ENCODE data around the gene SAYSD1.

Gene SAYSD1

DNA sequence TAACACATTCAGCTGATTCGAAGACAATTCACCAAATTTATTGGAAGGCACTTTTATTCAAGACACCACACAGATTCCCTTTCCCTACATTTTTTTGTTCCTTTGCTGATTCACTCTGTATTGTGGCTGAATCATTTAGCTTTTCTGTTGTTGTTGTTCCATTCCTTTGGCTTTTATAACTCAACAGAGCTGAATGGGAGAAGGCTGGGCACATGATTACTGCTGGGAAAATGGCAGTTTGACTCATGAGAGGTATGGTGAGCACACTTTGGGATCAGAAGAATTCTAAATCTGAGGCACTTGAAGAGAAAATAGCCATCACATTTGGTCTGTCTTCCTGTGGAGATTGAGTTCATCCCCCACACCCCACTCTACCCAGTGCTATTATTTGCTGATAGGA, 15.7 kb upstream of the SAYSD1 start:
- Mint-ChIP-seq H3K27me3 (peaks cover 12% of the 10 kb centered on the region), H3K36me3 (no peaks in the 10 kb centered on the region)
- CTCF ChIA-PET, result no interaction called here

DNA sequence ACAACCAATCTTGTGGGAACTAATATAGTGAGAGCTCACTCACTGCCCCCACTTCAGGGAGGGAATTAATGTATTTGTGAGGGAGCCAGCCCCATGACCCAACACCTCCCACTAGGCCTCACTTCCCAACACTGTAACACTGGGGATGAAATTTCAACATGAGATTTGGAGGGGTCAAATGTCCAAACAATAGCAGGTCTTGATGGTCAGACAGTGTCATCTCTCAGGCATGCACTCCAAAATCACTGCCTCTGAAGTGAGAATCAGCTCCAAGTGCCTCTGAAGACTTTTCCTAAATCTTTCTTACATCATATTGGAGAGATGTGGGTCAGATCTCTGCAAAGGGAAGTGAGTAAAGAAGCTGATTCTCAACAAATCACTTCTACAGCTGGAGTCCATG, 13.8 kb upstream of the SAYSD1 start:
- H3K4me1 Mint-ChIP-seq, result no peaks in the 10 kb centered on the region
- peaks cover 12% of the 10 kb centered on the region for H3K27me3 Mint-ChIP-seq
- no peak for DNase-seq
- H3K4me3 Mint-ChIP-seq, result no peak overlapping the region
- no peak overlapping the region for H3K27ac Mint-ChIP-seq
- H3K36me3 Mint-ChIP-seq, result no peaks in the 10 kb centered on the region
- CTCF ChIA-PET, result interaction anchor here (1.2 to 1.4 kb wide), 2 partner anchors 9 to 181 kb away, joined by 3 read pairs; no protein-coding TSS in a partner anchor
- no peaks in the 10 kb centered on the region for H3K9me3 Mint-ChIP-seq

More for the DNA sequence above, 15.7 kb upstream of the SAYSD1 start:
- H3K4me3 Mint-ChIP-seq, result no peak overlapping the region
- no peaks in the 10 kb centered on the region for H3K4me1 Mint-ChIP-seq
- H3K9me3 Mint-ChIP-seq, result no peaks in the 10 kb centered on the region
- DNase-seq, result no peak
- H3K27ac Mint-ChIP-seq, result no peak overlapping the region

DNA sequence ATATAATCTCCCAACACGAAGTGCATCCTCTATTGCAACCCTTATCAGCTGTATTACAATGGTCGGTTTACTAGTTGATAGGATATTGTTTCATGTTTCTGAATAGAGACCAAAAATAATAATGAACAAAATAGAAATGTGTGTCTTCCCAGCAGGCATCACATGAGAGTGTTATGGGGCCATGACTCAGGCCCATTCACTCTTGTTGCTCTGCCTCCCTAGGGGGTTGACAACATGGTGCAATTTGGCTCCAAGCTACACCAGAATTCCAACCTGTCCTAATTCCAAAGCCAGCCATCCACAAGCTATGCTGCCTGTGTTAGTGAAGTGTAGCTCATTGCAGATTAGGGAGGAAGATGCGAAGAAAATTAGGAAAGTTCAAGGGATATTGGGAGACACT, 13.1 kb upstream of the SAYSD1 start:
- peaks cover 12% of the 10 kb centered on the region for H3K27me3 Mint-ChIP-seq
- H3K9me3 Mint-ChIP-seq, result no peaks in the 10 kb centered on the region
- no peaks in the 10 kb centered on the region for H3K36me3 Mint-ChIP-seq
- no peak overlapping the region for H3K27ac Mint-ChIP-seq
- CTCF ChIA-PET, result interaction anchor here (0.9 to 1.4 kb wide), 3 partner anchors 9 to 182 kb away, joined by 3 read pairs; no protein-coding TSS in a partner anchor
- DNase-seq, result no peak
- H3K4me1 Mint-ChIP-seq, result no peaks in the 10 kb centered on the region
- H3K4me3 Mint-ChIP-seq, result no peak overlapping the region

DNA sequence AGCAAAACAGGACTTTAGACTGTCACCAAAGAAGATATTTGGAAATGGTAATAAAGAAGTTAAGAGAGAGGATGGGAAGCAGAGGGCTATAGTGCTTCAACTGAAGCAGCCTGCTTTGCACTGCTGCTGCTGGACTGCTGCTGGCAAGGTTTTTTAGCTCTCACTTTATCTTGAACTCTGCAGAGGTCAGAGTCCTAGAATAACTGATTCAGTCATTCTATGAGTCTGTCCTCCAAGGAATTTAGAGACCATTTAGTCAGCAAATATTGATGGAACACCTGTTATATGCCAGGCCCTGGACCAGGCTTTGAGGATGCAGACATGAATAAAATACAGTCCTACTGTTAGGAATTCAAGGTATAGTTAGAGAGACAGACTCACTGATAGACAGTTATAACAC, 9.1 kb upstream of the SAYSD1 start:
- no peaks in the 10 kb centered on the region for H3K9me3 Mint-ChIP-seq
- H3K4me1 Mint-ChIP-seq, result no peaks in the 10 kb centered on the region
- no peak for DNase-seq
- CTCF ChIA-PET, result interaction anchor here (1.9 kb wide), 1 partner anchor 41 kb away, joined by 6 read pairs; no protein-coding TSS in a partner anchor
- no peak overlapping the region for H3K27ac Mint-ChIP-seq
- no peaks in the 10 kb centered on the region for H3K36me3 Mint-ChIP-seq
- H3K4me3 Mint-ChIP-seq, result no peak overlapping the region
- peaks cover 16% of the 10 kb centered on the region for H3K27me3 Mint-ChIP-seq

DNA sequence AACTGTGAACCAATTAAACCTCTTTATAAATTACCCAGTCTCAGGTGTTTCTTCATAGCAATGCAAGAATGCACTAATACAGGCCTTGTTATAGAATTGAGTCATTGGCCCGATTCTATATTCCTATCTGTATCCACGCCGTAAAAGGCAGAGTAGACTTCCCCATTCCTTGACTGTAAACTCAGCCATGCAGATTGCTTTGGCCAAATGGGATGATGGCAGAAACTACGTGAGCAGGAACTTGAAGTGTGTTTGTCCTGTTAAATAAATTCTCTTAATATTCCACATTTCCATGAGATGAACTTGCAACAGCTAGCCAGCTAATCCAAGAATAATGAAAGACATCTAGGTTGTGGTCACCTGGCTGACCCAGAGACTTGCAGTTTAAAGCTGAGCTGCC, 3.9 kb upstream of the SAYSD1 start:
- DNase-seq, result no peak
- no peaks in the 10 kb centered on the region for H3K9me3 Mint-ChIP-seq
- H3K27me3 Mint-ChIP-seq, result peaks cover 4% of the 10 kb centered on the region
- no peaks in the 10 kb centered on the region for H3K36me3 Mint-ChIP-seq
- CTCF ChIA-PET, result no interaction called here
- no peak overlapping the region for H3K4me3 Mint-ChIP-seq
- no peak overlapping the region for H3K27ac Mint-ChIP-seq
- peaks cover 28% of the 10 kb centered on the region for H3K4me1 Mint-ChIP-seq

DNA sequence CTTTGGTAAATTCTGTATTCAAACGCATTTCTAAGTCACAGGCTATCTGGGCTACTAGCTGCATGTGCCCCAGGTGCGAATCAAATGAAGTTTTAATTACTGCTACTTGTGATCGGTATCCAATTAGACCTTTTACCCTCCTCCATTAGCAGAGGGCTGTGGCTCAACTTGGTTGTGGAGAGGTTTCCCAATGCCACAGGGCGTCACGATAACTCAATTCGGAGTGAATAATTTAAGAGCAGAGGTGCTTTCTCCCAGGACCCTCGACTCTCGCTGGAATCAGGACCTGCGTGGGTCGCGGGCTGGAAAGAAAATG, 640 bp downstream of the SAYSD1 start:
- CTCF ChIA-PET, result no interaction called here
- H3K27ac Mint-ChIP-seq, result peak overlapping the region; percentile 98
- H3K36me3 Mint-ChIP-seq, result peaks cover 18% of the 10 kb centered on the region
- no peaks in the 10 kb centered on the region for H3K27me3 Mint-ChIP-seq
- no peaks in the 10 kb centered on the region for H3K9me3 Mint-ChIP-seq
- H3K4me3 Mint-ChIP-seq, result peak overlapping the region; percentile 96
- H3K4me1 Mint-ChIP-seq, result peaks cover 67% of the 10 kb centered on the region
- DNase-seq, result no peak

DNA sequence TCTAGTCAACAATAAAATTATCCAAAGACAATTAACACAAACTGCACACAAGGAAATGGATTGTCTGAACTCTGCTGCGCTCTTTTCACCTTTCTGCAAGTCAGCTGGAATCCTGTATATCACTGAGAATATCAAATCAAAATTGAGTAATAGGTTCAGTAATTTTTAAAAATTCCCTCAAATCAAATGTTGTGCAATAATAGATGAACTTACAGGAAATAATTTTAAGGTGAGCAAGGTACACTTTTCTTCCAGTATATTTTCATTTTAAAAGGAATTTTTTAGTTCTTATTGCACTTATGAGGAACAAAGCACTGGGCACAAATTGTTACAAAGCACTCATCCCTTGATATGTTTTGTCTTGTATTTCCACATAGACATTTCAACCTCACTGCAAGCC, 1.2 kb downstream of the SAYSD1 start:
- Mint-ChIP-seq H3K9me3 (no peaks in the 10 kb centered on the region), H3K27ac (peak overlapping the region; percentile 98)
- no peak for DNase-seq

DNA sequence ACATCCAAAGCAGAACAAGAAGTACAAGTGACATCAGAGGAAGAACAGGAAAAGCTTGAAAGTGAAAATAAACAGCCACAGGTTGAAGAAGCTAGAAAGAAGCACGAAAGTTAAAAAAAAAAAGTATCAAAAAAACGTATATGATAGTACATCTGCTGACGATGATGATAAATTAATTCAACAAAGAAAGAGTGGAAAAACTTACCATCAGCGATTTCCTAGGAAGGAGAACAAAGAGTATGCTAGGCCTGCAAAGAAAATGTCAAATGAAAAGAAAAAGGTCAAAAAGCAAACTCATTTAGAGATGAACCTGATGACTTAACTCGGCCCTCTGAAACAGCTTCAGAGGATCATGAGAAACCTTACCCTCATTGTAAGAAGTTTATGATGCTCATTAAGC, 3.7 kb downstream of the SAYSD1 start:
- H3K4me1 Mint-ChIP-seq, result peaks cover 62% of the 10 kb centered on the region
- peak overlapping the region; percentile 88 for H3K27ac Mint-ChIP-seq
- no peaks in the 10 kb centered on the region for H3K9me3 Mint-ChIP-seq
- H3K36me3 Mint-ChIP-seq, result peaks cover 31% of the 10 kb centered on the region
- H3K4me3 Mint-ChIP-seq, result peak overlapping the region; percentile 64
- H3K27me3 Mint-ChIP-seq, result no peaks in the 10 kb centered on the region
- no peak for DNase-seq
- CTCF ChIA-PET, result interaction anchor here (0.6 to 1.0 kb wide), 2 partner anchors 41 to 136 kb away, joined by 3 read pairs; no protein-coding TSS in a partner anchor

More for the DNA sequence above, 1.2 kb downstream of the SAYSD1 start:
- peaks cover 22% of the 10 kb centered on the region for H3K36me3 Mint-ChIP-seq
- CTCF ChIA-PET, result no interaction called here
- H3K4me1 Mint-ChIP-seq, result peaks cover 70% of the 10 kb centered on the region
- H3K4me3 Mint-ChIP-seq, result peak overlapping the region; percentile 96
- no peaks in the 10 kb centered on the region for H3K27me3 Mint-ChIP-seq

DNA sequence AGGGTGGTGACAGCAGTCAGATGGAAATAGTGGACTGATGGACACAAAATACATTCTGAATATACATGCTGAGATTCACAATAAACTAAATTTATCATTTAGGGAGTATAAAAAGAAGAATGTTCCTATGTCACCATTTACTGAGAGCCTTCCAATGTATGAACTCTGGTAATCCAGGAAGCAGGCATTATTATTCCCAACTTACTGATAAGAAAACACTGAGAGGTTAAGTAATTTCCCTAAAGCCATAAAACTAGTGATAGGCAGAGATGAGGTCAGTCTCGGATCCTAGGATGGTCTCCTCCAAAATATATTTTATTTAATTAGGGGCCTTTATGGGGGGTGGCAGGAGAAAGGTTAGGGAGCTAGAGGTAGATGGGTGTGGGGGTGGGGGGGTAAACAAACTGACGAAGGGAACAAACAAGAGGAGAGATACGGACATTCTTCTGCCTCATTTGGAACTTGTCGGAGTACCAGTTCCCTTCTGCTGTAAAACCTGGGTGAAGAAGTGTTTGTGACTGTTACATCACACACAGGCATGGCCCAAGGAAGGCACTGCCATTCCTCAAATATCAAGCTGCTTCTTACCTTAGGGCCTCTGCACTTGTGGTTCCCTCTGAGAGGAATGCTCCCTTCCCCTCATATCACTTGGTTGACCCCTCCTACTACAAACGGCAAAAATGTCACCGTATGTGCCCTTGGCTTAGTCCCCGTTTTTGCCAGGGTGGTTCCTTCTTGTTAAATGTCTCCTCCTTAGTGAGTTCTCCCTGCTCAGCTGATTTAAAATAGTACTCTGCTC, 6.7 kb downstream of the SAYSD1 start:
- DNase-seq, result no peak
- H3K4me1 Mint-ChIP-seq, result peaks cover 37% of the 10 kb centered on the region
- CTCF ChIA-PET, result no interaction called here
- no peak overlapping the region for H3K4me3 Mint-ChIP-seq
- H3K36me3 Mint-ChIP-seq, result peaks cover 49% of the 10 kb centered on the region
- peak overlapping the region; percentile 26 for H3K27ac Mint-ChIP-seq
- H3K9me3 Mint-ChIP-seq, result no peaks in the 10 kb centered on the region
- no peaks in the 10 kb centered on the region for H3K27me3 Mint-ChIP-seq

DNA sequence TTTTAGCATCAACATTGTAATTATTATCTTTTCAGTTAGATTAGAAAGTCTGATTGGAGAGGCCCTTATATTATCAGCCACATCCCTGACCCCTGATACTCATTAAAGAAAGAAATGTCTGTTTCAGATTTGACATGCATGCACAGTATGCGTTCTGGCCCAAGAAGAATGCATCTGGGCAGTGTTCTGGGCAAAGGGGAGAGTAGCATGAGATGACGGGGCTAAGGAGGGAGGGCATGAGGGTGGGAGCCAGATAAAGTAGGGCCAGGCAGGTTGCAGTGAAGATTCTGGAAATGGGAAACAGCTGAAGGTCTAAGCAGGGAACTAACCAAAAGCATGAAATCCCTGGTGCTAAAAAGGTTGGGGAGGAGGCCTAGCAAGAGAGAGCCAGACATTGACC, 7.3 kb downstream of the SAYSD1 start:
- Mint-ChIP-seq H3K27ac (no peak overlapping the region), H3K27me3 (no peaks in the 10 kb centered on the region), H3K36me3 (peaks cover 49% of the 10 kb centered on the region), H3K4me1 (peaks cover 32% of the 10 kb centered on the region), H3K9me3 (no peaks in the 10 kb centered on the region), H3K4me3 (no peak overlapping the region)
- no peak for DNase-seq
- CTCF ChIA-PET, result no interaction called here

DNA sequence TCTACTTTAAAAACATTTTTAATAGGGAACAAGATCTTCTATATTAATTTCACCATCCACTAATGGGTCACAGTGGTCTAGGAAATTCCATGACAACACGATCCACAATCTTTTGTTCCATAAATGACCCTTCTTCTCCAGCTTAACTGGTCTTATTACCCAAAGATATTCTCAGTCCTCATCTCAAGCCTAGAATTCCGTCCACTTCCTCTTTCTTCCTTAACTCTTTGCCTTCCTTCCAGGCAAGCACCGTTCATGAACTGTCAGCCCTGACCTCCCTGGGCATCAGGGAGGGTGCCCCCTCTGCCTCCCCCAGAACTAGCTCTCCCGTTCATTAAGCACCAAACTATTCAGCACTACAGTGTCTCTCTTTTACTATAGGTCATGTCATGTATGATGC, 8.0 kb downstream of the SAYSD1 start:
- Mint-ChIP-seq H3K4me1 (peaks cover 26% of the 10 kb centered on the region), H3K36me3 (peaks cover 45% of the 10 kb centered on the region), H3K27me3 (no peaks in the 10 kb centered on the region), H3K27ac (no peak overlapping the region), H3K4me3 (no peak overlapping the region), H3K9me3 (no peaks in the 10 kb centered on the region)
- DNase-seq, result no peak
- CTCF ChIA-PET, result interaction anchor here (0.7 kb wide), 1 partner anchor 231 kb away, joined by 3 read pairs; no protein-coding TSS in a partner anchor

DNA sequence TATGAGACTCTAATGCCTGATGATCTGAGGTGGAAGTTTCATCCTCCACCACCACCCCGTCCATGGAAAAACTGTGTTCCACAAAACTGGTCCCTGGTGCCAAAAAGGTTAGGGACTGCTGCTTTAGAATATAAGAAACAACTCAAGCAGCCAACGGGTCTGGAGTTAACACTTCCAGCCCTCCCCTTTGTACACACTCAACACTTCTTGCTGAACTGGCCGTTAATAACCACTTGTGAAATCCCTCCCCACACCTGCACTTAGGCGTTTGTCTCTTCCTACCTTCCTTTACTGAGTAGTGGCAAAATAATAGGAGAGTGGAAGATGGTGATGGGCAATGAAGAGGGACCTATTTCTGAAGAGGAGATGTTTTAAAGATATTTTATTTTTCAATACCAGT, 10.5 kb downstream of the SAYSD1 start:
- H3K36me3 Mint-ChIP-seq, result peaks cover 32% of the 10 kb centered on the region
- no peak overlapping the region for H3K4me3 Mint-ChIP-seq
- no peak overlapping the region for H3K27ac Mint-ChIP-seq
- peaks cover 14% of the 10 kb centered on the region for H3K4me1 Mint-ChIP-seq
- H3K27me3 Mint-ChIP-seq, result no peaks in the 10 kb centered on the region
- CTCF ChIA-PET, result no interaction called here
- no peaks in the 10 kb centered on the region for H3K9me3 Mint-ChIP-seq
- DNase-seq, result no peak

DNA sequence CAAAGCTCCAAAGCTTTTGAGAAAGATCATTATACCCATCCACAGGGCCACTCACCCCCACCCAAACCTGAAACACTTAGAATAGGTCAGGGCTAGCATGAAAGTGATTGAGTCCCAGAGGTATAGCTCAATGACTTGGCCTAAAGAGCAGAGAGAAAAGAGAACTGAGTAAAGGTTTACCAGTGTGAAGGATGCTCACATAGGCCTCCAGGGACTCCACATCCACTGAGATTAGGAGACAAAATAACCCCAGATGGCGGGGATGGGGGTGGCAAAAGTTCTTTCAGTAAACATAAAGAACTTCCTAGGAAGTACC, 12.2 kb downstream of the SAYSD1 start:
- Mint-ChIP-seq H3K27me3 (no peaks in the 10 kb centered on the region), H3K4me1 (peaks cover 9% of the 10 kb centered on the region), H3K27ac (no peak overlapping the region), H3K9me3 (no peaks in the 10 kb centered on the region), H3K36me3 (peaks cover 24% of the 10 kb centered on the region), H3K4me3 (no peak overlapping the region)
- CTCF ChIA-PET, result interaction anchor here (1.2 kb wide), 1 partner anchor 64 kb away, joined by 4 read pairs; no protein-coding TSS in a partner anchor
- no peak for DNase-seq

DNA sequence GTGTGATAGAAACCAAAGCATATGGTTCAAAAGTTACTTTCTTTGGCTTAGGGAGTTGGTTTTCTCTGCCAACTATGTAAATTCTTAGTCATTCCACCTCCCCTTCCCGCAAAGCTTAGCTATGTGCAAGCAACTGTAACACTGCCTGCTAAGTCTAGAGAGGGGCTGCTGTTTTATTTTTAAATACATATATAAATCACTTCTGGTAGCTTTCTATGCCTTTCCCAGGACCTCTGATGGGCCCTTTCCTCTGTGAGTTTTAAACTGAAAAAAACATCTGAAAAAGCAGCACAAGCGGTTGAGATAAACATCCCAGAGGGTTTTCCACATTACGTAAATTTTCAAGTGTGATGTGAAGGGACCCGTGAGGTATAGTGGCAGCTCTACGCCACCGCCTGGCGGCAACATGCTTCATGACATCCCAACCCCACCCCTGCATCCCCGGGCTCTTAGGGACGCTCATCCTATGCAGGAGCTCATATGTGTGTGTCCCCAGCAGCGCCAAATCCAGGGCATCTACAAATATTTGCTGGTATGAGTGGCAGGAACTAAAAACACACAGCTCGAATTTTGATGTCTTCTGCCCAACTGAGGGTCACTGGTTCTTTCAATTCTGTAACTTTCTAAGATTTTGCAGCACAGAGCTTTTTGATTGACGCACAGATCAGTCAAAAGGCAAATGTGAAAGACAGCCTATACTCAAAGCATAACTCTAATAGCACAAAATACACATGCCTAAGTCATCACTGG, 12.7 kb downstream of the SAYSD1 start:
- peaks cover 24% of the 10 kb centered on the region for H3K36me3 Mint-ChIP-seq
- peaks cover 9% of the 10 kb centered on the region for H3K4me1 Mint-ChIP-seq
- H3K4me3 Mint-ChIP-seq, result no peak overlapping the region
- no peak for DNase-seq
- CTCF ChIA-PET, result interaction anchor here (0.7 to 1.2 kb wide), 3 partner anchors 9 to 64 kb away, joined by 4 to 5 read pairs (median 4); no protein-coding TSS in a partner anchor
- H3K27ac Mint-ChIP-seq, result no peak overlapping the region
- H3K9me3 Mint-ChIP-seq, result no peaks in the 10 kb centered on the region
- H3K27me3 Mint-ChIP-seq, result no peaks in the 10 kb centered on the region

DNA sequence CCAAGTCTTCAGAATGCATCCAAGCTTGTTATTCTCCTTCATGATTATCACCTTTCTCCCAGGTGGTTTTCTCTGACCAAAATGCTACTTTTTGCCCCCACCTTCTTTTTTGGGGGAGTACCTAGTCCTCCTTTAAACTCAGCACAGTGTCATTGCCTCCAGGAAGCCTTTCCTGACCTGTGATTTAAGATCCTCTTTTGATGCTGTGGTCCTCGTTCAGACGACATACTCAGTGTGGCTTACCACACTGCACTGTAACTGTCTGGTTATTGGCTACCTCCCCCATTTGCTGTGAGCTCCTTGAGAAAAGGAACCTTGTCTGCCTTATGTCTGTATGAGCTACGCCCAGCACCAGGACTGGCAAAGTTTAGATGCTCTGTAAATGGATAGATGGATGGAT, 14.6 kb downstream of the SAYSD1 start:
- CTCF ChIA-PET, result interaction anchor here (1.1 to 1.8 kb wide), 3 partner anchors 12 to 203 kb away, joined by 3 to 4 read pairs (median 3); no protein-coding TSS in a partner anchor
- H3K4me3 Mint-ChIP-seq, result no peak overlapping the region
- H3K9me3 Mint-ChIP-seq, result no peaks in the 10 kb centered on the region
- peaks cover 12% of the 10 kb centered on the region for H3K36me3 Mint-ChIP-seq
- peaks cover 9% of the 10 kb centered on the region for H3K4me1 Mint-ChIP-seq
- DNase-seq, result peak; percentile 35
- H3K27me3 Mint-ChIP-seq, result no peaks in the 10 kb centered on the region
- no peak overlapping the region for H3K27ac Mint-ChIP-seq
